Right lobe of liver (tissue), 5 donors: ENCODE results near the gene DNAJC5. TPM values are rescaled to one million over a fixed set of nuclear protein-coding genes. Genes with fewer than 3 reads are reported as not detected.

ENCODE experiments used
- microRNA counts: library from miRNA; unstranded; fragments of <30 nt; microRNA quantifications from one replicate; lab custom pipeline; 2016
- microRNA-seq, 2 donors: library from miRNA; unstranded; fragments of <30 nt; microRNA quantifications; one replicate each; pipeline ENCODE4, GENCODE V29; 2019 to 2020
- small RNA-seq, 2 experiments: library from RNA; depleted of rRNA; stranded (forward); fragments of <200 nt; gene quantifications; one replicate each; pipeline ENCODE3, GENCODE V24; 2016
- total RNA-seq, 6 experiments: library from RNA; depleted of rRNA in 2 of 6; stranded (reverse); fragments of >200 nt in 2 of 6; fragmentation: NEBNext Ultra II Directional in 3 of 6; extraction: Animal tissue kit (Norgen Biotek cat#: 25700) in 3 of 6; gene quantifications; one replicate each; pipeline versions ENCODE4 v1.1.0 to v1.2.4, GENCODE V29; 2016 to 2023
- donor health status: DM: no; HTN: no; CAD: no.
- donor health status: DM: no; HTN: no; CAD: no.
- donor health status: DM: no; HTN: yes; CAD: no.
- donor health status: DM: no; HTN: yes; CAD: no.

The DNAJC5 gene
- total RNA-seq, 6 experiments from 2014 or later = 10.7 to 26.0 (median 15.1) TPM

MicroRNAs within 50 kb of the gene (microRNA counts, 767-probe panel; counts per million panel counts)
- 237 counts per million for microRNA hsa-miR-1914-5p (lab: Ali Mortazavi, UCI)
- microRNA hsa-miR-647 (lab: Ali Mortazavi, UCI) = 237 counts per million
- 237 counts per million for microRNA hsa-miR-941 (lab: Ali Mortazavi, UCI)

Small RNA genes within 50 kb of the gene (microRNA-seq; reads per million reads assigned to microRNA genes)
- 0.58 to 0.64 reads per million in 2 donors for gene MIR1914
- 0 reads per million in 2 donors for gene MIR647
- gene MIR941-1 = 0 reads per million in 2 donors
- gene MIR941-2 = 0 reads per million in 2 donors
- gene MIR941-3 = 0 reads per million in 2 donors
- 0 reads per million in 2 donors for gene MIR941-4
- gene MIR941-5 = 0 reads per million in 2 donors

Small RNA genes within 50 kb of the gene (small RNA-seq; reads per million reads assigned to genes)
- gene MIR647 (0 reads per million in 2 experiments), gene MIR941-2 (0 reads per million in 2 experiments), gene MIR941-4 (0 reads per million in 2 experiments), gene MIR941-5 (0 reads per million in 2 experiments), gene RNU1-134P (0 reads per million in 2 experiments)

Other genes with a start within 250 kb of the DNAJC5 start
- 1 to 10 TPM in 1 of 6 experiments, under 1 TPM in 5; 0.43 to 1.6 (median 0.77) TPM for gene STMN3, start 241.7 kb upstream of the DNAJC5 start, total RNA-seq
- 10 to 100 TPM in 5 of 6 experiments, 1 to 10 TPM in 1; 9.6 to 16.3 (median 12.4) TPM for gene RTEL1, start 236.8 kb upstream of the DNAJC5 start, total RNA-seq
- 1 to 10 TPM in 1 of 6 experiments, under 1 TPM in 2, not detected in 3; 0.56 to 1.0 (median 0.62) TPM for gene TNFRSF6B, start 198.5 kb upstream of the DNAJC5 start, total RNA-seq
- gene ARFRP1, start 187.2 kb upstream of the DNAJC5 start, total RNA-seq = 10 to 100 TPM; 16.0 to 22.2 (median 20.2) TPM
- gene ZGPAT, start 187.1 kb upstream of the DNAJC5 start, total RNA-seq = 10 to 100 TPM; 18.7 to 68.9 (median 31.9) TPM
- gene LIME1, start 158.5 kb upstream of the DNAJC5 start, total RNA-seq = 100 to 1,000 TPM in 2 of 6 experiments, 10 to 100 TPM in 4; 37.0 to 118 (median 65.5) TPM
- 100 to 1,000 TPM in 2 of 6 experiments, 10 to 100 TPM in 4; 36.0 to 180 (median 73.8) TPM for gene SLC2A4RG, start 155.3 kb upstream of the DNAJC5 start, total RNA-seq
- gene ZBTB46, start 63.9 kb upstream of the DNAJC5 start, total RNA-seq = 1 to 10 TPM; 1.2 to 4.2 (median 2.4) TPM
- gene ABHD16B, start 33.6 kb upstream of the DNAJC5 start, total RNA-seq = not detected
- gene TPD52L2, start 29.9 kb upstream of the DNAJC5 start, total RNA-seq = 10 to 100 TPM; 20.1 to 46.8 (median 30.5) TPM
- 10 to 100 TPM; 13.1 to 28.5 (median 16.9) TPM for gene UCKL1, start 61.3 kb downstream of the DNAJC5 start, total RNA-seq
- gene ZNF512B, start 74.8 kb downstream of the DNAJC5 start, total RNA-seq = 10 to 100 TPM; 10.8 to 16.8 (median 14.0) TPM
- 1 to 10 TPM; 2.7 to 6.7 (median 3.5) TPM for gene SAMD10, start 84.5 kb downstream of the DNAJC5 start, total RNA-seq
- gene PRPF6, start 86.0 kb downstream of the DNAJC5 start, total RNA-seq = 10 to 100 TPM; 21.7 to 28.9 (median 24.4) TPM
- gene C20orf204, start 141.1 kb downstream of the DNAJC5 start, total RNA-seq = 1 to 10 TPM in 1 of 6 experiments, under 1 TPM in 4, not detected in 1; 0.29 to 1.1 (median 0.44) TPM
- gene SOX18, start 154.5 kb downstream of the DNAJC5 start, total RNA-seq = 1 to 10 TPM; 4.1 to 7.8 (median 5.6) TPM
- gene TCEA2, start 168.1 kb downstream of the DNAJC5 start, total RNA-seq = 10 to 100 TPM; 14.8 to 45.6 (median 28.6) TPM
- 10 to 100 TPM in 2 of 6 experiments, 1 to 10 TPM in 4; 2.6 to 10.9 (median 5.7) TPM for gene RGS19, start 184.4 kb downstream of the DNAJC5 start, total RNA-seq
- under 1 TPM in 5 of 6 experiments, not detected in 1; 0.13 to 0.32 (median 0.25) TPM for gene OPRL1, start 185.0 kb downstream of the DNAJC5 start, total RNA-seq
- gene LKAAEAR1, start 189.3 kb downstream of the DNAJC5 start, total RNA-seq = not detected
- not detected for gene NPBWR2, start 212.4 kb downstream of the DNAJC5 start, total RNA-seq